HCT116 (cell line): ENCODE measurements around the gene PPM1J.

Experiments
- CTCF ChIP-seq, 3 experiments: fragments of 200-600 bp in 1 of 3; sonication (generic) in 1 of 3; IDR thresholded peaks in 2 of 3; conservative IDR thresholded peaks in 1 of 3; 2 replicates each; pipeline ENCODE4 v1.5.1; 2012 to 2017; ENCODE audit warnings: low read depth in 2 of 3, low read length in 2 of 3, antibody characterized with exemption in 1 of 3, borderline replicate concordance in 1 of 3, control low read depth in 1 of 3, mild to moderate bottlenecking in 1 of 3, mixed read lengths in 1 of 3, mixed run types in 1 of 3, moderate library complexity in 1 of 3; ENCODE audit not compliant: insufficient read depth in 1 of 3
- EZH2 ChIP-seq: fragments of 200-600 bp; sonication (generic); IDR thresholded peaks from 2 replicates; pipeline ENCODE4 v1.6.1; 2017; ENCODE audit warnings: antibody characterized with exemption, mixed run types
- SIN3A ChIP-seq: IDR thresholded peaks from 2 replicates; pipeline ENCODE4 v1.6.1; 2012; ENCODE audit warnings: low read depth
- TCF7L2 ChIP-seq: IDR thresholded peaks from 2 replicates; pipeline ENCODE4 v1.7.0; 2011; ENCODE audit warnings: borderline replicate concordance, inconsistent platforms; ENCODE audit not compliant: insufficient read depth, insufficient read length; ENCODE audit errors: extremely low read depth
- TF ChIP-seq, protein P1 (sequence below): IDR thresholded peaks from 2 replicates; pipeline ENCODE4 v1.6.1; 2012

DNA sequence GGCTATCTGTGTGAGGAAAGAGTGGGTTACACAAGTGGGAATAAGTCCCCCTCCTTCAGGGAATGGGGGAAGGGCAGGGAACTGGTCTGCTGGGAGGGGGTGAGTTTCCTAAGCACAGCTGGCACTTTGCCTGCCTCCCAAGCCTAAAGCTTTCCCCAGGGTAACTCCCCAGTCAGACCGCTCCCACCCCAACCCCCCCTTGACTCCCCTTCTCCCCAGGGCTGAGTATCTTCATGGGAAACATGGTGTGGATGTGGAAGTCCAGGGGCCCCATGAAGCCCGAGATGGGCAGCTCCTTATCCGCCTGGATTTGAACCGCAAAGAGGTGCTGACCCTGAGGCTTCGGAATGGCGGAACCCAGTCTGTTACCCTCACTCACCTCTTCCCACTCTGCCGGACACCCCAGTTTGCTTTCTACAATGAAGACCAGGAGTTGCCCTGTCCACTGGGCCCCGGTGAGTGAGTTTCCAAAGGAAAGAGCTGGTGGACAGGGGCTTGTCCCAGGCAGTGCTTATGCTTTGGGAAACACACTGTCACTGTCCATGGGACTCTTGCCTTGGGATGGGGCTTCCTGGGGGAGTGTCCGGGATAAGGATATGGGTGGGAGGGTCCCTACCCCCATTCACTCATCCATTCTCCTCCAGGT, 25.8 kb downstream of the PPM1J start:
- TF ChIP-seq CTCF (IDR thresholded peaks at IDR 0.05 in 2 of 3, conservative IDR thresholded peaks at IDR 0.05 in 1 of 3; ENCODE audit: borderline replicate concordance in 1 of 3, insufficient read depth in 1 of 3, low read depth in 2 of 3, low read length in 2 of 3) (no peak), SIN3A (no peak), TCF7L2 (no peak), EZH2 (no peak)
- TF ChIP-seq, protein P1, sequence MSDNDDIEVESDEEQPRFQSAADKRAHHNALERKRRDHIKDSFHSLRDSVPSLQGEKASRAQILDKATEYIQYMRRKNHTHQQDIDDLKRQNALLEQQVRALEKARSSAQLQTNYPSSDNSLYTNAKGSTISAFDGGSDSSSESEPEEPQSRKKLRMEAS, result no peak
